ENCODE results near the gene SLC29A4. TPM values are rescaled to one million over a fixed set of nuclear protein-coding genes. Genes with fewer than 3 reads are reported as not detected.

SLC29A4 gene
- polyA plus RNA-seq, 1 donor (not counting 4 experiments of a cell fraction or from before 2014, with no cell fraction given), result 0.43 TPM

GRCh38 chr7:5332579-5332978 is 49.8 kb downstream of the SLC29A4 start:
- Histone ChIP-seq H3K9me3 (ENCODE audit: control insufficient read depth, low read depth, low read length) (no peaks in the 10 kb centered on the region), H3K9ac (ENCODE audit: control insufficient read depth, extremely low read depth, insufficient read depth, low read length) (no peak overlapping the region), H3K79me2 (ENCODE audit: control insufficient read depth, insufficient read depth, low read length) (peaks cover 11% of the 10 kb centered on the region), H4K20me1 (ENCODE audit: control insufficient read depth, extremely low read depth, insufficient read depth, low read length) (peaks cover 7% of the 10 kb centered on the region), H3K4me2 (ENCODE audit: control insufficient read depth, extremely low read depth, insufficient read depth, low read depth, low read length) (no peak overlapping the region), H3K27me3 (ENCODE audit: control insufficient read depth, extremely low read depth, insufficient read depth, low read length) (no peaks in the 10 kb centered on the region), H3K36me3 (ENCODE audit: control insufficient read depth in 2 of 2, extremely low read depth in 1 of 2, insufficient read depth in 2 of 2, low read length in 2 of 2) (peaks cover 25 to 26% of the 10 kb centered on the region in 2 experiments), H3K4me3 (ENCODE audit: control insufficient read depth in 2 of 3, extremely low read depth in 1 of 3, insufficient read depth in 2 of 3, low read depth in 1 of 3, low read length in 3 of 3) (no peak overlapping the region), H3K27ac (ENCODE audit: control insufficient read depth, insufficient read depth, low read length) (no peak overlapping the region), H3K9me1 (ENCODE audit: control insufficient read depth, extremely low read depth, insufficient read depth, low read length) (no peaks in the 10 kb centered on the region), H3K4me1 (ENCODE audit: control insufficient read depth, extremely low read depth, insufficient read depth, low read length) (no peaks in the 10 kb centered on the region), H2AFZ (ENCODE audit: control insufficient read depth, low read length) (no peak overlapping the region)
- DNase-seq (ENCODE audit: low read depth, low spot score), result no peak
- no peak for TF ChIP-seq EZH2 (IDR thresholded peaks at IDR 0.05; ENCODE audit: low read length)
- TF ChIP-seq, protein P1, sequence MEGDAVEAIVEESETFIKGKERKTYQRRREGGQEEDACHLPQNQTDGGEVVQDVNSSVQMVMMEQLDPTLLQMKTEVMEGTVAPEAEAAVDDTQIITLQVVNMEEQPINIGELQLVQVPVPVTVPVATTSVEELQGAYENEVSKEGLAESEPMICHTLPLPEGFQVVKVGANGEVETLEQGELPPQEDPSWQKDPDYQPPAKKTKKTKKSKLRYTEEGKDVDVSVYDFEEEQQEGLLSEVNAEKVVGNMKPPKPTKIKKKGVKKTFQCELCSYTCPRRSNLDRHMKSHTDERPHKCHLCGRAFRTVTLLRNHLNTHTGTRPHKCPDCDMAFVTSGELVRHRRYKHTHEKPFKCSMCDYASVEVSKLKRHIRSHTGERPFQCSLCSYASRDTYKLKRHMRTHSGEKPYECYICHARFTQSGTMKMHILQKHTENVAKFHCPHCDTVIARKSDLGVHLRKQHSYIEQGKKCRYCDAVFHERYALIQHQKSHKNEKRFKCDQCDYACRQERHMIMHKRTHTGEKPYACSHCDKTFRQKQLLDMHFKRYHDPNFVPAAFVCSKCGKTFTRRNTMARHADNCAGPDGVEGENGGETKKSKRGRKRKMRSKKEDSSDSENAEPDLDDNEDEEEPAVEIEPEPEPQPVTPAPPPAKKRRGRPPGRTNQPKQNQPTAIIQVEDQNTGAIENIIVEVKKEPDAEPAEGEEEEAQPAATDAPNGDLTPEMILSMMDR (optimal IDR thresholded peaks at IDR 0.05 in 1 of 3, IDR thresholded peaks at IDR 0.05 in 1 of 3, conservative IDR thresholded peaks at IDR 0.05 in 1 of 3; ENCODE audit: extremely low read depth in 1 of 3, insufficient read depth in 2 of 3, low read length in 3 of 3), result no peak
- dilution Hi-C loops (cut with MboI; ENCODE audit: extremely low pct_ligation_motif_present, low sequenced_read_pairs), result no loop called here
- no peak for FAIRE-seq

GRCh38 chr7:5333121-5334045 is 50.6 kb downstream of the SLC29A4 start:
- no peak overlapping the region for H2AFZ ChIP-seq (ENCODE audit: control insufficient read depth, low read length)
- dilution Hi-C loops (cut with MboI; ENCODE audit: extremely low pct_ligation_motif_present, low sequenced_read_pairs), result no loop called here
- H3K9ac ChIP-seq (ENCODE audit: control insufficient read depth, extremely low read depth, insufficient read depth, low read length), result no peak overlapping the region
- H3K9me1 ChIP-seq (ENCODE audit: control insufficient read depth, extremely low read depth, insufficient read depth, low read length), result no peaks in the 10 kb centered on the region
- DNase-seq (ENCODE audit: low read depth, low spot score) (no peak), FAIRE-seq (no peak)
- no peaks in the 10 kb centered on the region for H3K27me3 ChIP-seq (ENCODE audit: control insufficient read depth, extremely low read depth, insufficient read depth, low read length)
- peaks cover 7% of the 10 kb centered on the region for H4K20me1 ChIP-seq (ENCODE audit: control insufficient read depth, extremely low read depth, insufficient read depth, low read length)
- H3K9me3 ChIP-seq (ENCODE audit: control insufficient read depth, low read depth, low read length), result no peaks in the 10 kb centered on the region
- no peak overlapping the region for H3K4me3 ChIP-seq (ENCODE audit: control insufficient read depth in 2 of 3, extremely low read depth in 1 of 3, insufficient read depth in 2 of 3, low read depth in 1 of 3, low read length in 3 of 3)
- no peak overlapping the region for H3K4me2 ChIP-seq (ENCODE audit: control insufficient read depth, extremely low read depth, insufficient read depth, low read depth, low read length)
- peaks cover 25 to 27% of the 10 kb centered on the region in 2 experiments for H3K36me3 ChIP-seq (ENCODE audit: control insufficient read depth in 2 of 2, extremely low read depth in 1 of 2, insufficient read depth in 2 of 2, low read length in 2 of 2)
- H3K79me2 ChIP-seq (ENCODE audit: control insufficient read depth, insufficient read depth, low read length), result peaks cover 11% of the 10 kb centered on the region
- TF ChIP-seq, protein P1 (optimal IDR thresholded peaks at IDR 0.05 in 1 of 3, IDR thresholded peaks at IDR 0.05 in 1 of 3, conservative IDR thresholded peaks at IDR 0.05 in 1 of 3; ENCODE audit: extremely low read depth in 1 of 3, insufficient read depth in 2 of 3, low read length in 3 of 3), result no peak
- TF ChIP-seq EZH2 (IDR thresholded peaks at IDR 0.05; ENCODE audit: low read length), result no peak
- H3K27ac ChIP-seq (ENCODE audit: control insufficient read depth, insufficient read depth, low read length), result no peak overlapping the region
- no peaks in the 10 kb centered on the region for H3K4me1 ChIP-seq (ENCODE audit: control insufficient read depth, extremely low read depth, insufficient read depth, low read length)

Measured in keratinocyte (primary cell).